Activated naive CD4-positive, alpha-beta T cell treated with anti-CD3 and anti-CD28 coated beads, Interleukin-2, amount 50 U/mL, for 16 hours (primary cell): Measurements from ENCODE around the gene SYNGR4.
A peak's percentile ranks its signal among the peaks of the same experiment; 100 is the strongest.
"Not testable (repeated sequence)": the region's sequence is repeated elsewhere in the genome, so short reads cannot be mapped to it uniquely, and the experiment has no call there.

Experiments
- DNase-seq: peaks from one replicate; pipeline ENCODE4 v3.0.0-alpha.2; 2020

Gene SYNGR4

DNA sequence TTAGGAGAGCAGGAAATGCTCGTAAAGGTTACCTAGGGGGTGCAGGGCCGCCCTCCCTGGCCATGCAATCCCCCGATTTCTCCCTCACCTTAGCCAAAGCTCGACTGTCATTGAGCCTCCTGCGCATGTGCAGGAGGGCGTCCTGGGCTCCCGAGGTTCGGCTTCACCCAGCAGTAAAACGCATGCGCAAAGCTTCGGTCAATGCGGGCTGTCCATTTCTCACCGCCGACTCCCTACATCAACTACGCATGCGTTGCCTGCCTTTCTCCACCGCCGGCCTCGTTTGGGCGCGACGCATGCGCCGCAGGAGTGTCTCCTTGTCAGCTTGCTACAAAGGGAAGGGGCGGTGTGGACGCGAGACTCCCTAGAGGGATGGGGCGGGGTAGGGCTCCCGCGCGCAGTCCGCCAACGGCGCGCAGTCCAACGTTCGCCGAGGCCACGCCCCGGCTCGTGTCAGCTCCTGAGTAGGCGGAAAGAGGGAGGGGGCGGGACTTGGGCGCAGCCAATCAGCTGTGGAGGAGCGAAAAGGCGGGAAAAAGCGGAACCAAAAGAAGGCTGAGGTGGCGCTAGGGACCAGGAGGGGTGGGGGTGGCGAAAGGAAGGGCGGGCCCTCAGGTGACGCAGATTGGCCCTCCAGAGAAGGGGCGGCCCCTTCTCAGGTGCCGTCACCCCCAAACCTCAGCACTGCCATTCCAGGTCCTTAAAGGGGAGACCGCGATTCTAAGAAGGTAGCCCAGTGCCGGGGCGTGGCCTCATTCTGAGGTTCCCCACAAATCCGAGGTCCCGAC, at the start of gene SYNGR4, which contains the start of gene TMEM143:
TSS of gene SYNGR4 (plus strand) at position 558 of the 788 bp plus-strand sequence. CDS start 1,476 bp downstream, outside the sequence.
TSS of gene TMEM143 (minus strand) at position 131 of the 788 bp plus-strand sequence. CDS start at position 111, 20 bp downstream.
- DNase-seq: peak; percentile 97

DNA sequence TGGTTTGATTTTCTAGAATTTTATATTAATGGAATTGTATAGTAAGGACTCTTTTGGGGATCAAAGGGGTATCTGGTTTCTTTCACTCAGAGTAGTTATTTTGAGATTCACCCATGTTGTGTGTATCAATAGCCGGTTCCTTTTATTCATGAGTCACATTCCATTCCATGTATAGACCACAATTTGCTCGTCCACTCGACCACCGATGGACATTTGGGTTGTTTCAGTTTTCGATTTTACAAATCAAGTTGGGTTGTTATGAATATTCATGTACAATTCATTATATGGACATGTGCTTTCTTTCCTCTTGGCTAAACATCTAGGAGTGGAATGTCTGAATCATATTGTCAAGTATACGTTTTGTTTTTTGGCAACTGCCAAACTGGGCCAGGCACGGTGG, 48.5 kb upstream of the SYNGR4 start:
- no peak for DNase-seq

- DNase-seq: not testable (repeated sequence)
Observed at GRCh38 chr19:48317708-48317960, 46.5 kb upstream of the SYNGR4 start.

DNA sequence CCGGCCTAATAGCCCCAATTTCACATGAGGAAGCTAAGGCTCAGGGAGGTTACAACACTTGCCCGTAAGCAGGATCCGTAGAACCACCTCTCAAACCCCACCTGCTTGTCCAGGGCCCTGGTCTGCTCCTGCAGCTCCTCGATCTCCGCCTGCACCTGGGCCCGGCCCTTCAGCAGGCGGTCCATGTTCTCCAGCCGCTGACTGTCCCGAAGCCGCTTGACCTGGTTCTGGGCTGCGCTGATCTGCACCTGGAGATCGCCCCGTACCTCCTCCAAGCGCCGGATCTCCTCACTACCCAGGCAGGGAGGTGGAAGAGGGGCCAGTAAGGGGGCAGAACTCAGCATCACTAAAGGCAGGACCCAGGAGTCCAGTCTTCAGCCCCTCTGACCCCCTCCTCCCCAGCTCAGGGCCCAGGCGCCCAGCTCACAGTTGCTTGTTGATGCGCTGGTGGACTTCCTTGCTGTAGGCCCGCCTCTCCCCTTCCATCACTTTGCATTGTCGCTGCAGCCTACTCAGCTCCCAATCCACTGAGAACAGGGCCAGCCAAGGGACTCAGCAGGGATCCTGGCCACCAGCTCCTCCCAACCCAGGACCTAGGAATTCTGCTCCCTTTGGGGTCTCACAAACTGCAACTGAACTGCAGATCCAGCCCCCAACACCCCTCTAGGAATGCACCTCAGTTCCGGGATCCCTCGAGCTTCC, 45.7 kb upstream of the SYNGR4 start:
- DNase-seq: no peak

GRCh38 chr19:48319647-48320541, 44.3 kb upstream of the SYNGR4 start:
- DNase-seq: peak; percentile 74

DNA sequence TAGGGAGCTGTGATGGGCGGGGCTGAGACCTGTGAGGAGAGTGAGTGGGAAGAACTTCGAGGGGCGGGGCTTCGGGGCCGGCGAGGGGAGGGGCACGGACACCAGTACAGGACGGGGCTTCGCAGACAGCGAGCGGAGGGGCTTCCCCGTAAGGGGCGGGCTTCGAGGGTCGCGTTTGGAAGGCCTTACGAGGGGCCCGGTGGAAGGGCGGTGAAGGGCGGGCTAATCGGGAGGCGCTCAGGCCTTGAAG, 42.9 kb upstream of the SYNGR4 start:
- DNase-seq: peak; percentile 94

GRCh38 chr19:48321622-48322591, 42.3 kb upstream of the SYNGR4 start:
- peak; percentile 94 for DNase-seq

GRCh38 chr19:48325265-48325910, 38.8 kb upstream of the SYNGR4 start, which contains the start of gene EMP3:
Gene EMP3, plus strand, starts transcription at chr19:48325552. Its CDS starts 1,293 bp downstream, at chr19:48326845.
- peak; percentile 86 for DNase-seq

- peak; percentile 47 for DNase-seq
Observed at GRCh38 chr19:48329167-48329891, 34.8 kb upstream of the SYNGR4 start.

DNA sequence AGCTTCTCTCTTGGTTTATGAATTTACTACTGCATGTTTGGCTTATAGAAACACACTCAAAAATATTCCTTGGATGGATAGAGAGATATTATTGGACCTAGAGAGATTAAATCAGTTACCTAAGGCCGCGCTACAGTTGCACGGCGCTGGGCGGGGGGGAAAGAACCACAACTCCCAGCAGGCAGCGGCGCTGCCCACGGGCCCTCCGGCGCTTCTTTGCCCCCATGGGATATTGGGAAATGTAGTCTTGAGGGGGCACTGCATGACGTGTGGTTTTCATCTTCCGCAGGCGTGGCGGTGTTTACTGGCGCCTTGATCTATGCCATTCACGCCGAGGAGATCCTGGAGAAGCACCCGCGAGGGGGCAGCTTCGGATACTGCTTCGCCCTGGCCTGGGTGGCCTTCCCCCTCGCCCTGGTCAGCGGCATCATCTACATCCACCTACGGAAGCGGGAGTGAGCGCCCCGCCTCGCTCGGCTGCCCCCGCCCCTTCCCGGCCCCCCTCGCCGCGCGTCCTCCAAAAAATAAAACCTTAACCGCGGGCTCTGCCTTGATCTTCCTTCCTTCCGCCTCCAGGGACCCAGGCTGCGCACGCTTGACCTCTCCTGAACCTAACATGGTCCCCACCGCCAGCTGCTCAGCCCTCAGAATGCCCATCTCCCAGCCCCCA, 34.0 kb upstream of the SYNGR4 start:
- peak; percentile 84 for DNase-seq

- no peak for DNase-seq
Observed at GRCh38 chr19:48332351-48332661, 31.9 kb upstream of the SYNGR4 start.

DNA sequence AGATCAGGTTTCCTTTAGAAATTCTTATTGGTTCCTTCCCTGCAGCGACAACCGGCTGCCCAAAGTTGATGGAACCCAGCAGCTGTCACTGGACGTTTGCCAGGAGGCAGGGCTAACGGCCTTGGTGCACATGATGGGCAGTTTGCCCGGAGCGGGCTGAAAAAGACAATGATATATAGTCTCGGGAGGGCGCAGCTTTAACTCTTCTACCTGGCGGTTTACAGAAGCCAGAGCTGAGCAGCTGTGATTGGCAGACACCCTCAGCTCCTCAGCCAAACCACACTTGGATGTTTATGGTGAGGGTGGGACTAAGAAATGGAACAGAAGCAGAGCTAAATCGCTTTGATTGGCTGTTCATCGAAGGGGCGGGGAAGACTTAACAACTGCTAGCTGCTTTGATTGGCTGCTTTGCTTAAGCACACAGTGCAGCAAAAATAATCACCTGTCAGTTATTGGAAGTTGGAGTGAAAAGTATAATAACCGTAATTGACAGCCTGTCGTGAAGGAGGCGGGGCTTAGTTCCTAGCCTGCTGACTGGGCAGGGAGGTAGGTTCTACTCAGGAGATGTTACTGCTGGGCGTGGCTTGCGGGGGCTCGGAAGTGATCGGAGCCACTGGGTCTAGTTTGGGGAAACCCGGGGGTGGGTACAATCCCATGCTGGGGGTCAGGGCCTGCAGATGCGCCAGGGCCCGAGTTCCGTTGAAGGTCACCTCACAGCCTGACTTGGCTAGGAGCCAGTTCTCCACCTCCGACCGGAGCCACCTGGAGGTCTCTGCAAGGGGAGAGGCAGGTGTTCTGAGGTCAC, 31.3 kb upstream of the SYNGR4 start:
- peak; percentile 93 for DNase-seq

- peak; percentile 96 for DNase-seq
Observed at GRCh38 chr19:48333467-48334384, 30.4 kb upstream of the SYNGR4 start.

DNA sequence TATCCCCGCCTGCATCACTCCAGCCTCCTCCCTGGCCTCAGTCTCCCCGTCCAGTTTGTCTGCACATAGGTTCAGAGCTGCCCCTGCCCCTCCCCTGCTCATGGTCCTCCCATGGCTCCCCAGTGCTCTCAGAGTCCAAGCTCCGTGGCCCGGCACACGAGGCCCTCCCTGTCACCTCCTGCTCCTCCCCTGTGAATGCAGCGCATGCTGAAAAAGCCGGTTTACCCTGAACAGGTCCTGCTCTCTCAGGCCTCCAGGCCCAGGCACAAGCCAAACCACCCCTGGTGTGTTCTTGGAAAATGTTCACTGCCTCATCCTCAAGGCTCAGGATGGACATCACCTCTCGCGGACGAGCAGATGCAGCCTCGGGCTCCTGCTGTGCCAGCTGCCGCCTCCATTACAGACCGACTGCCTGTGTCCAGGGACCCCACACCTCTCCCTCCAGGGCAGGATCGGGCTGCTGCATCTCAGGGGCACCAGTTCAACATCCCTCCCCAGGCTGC, 25.9 kb upstream of the SYNGR4 start:
- DNase-seq: no peak

DNA sequence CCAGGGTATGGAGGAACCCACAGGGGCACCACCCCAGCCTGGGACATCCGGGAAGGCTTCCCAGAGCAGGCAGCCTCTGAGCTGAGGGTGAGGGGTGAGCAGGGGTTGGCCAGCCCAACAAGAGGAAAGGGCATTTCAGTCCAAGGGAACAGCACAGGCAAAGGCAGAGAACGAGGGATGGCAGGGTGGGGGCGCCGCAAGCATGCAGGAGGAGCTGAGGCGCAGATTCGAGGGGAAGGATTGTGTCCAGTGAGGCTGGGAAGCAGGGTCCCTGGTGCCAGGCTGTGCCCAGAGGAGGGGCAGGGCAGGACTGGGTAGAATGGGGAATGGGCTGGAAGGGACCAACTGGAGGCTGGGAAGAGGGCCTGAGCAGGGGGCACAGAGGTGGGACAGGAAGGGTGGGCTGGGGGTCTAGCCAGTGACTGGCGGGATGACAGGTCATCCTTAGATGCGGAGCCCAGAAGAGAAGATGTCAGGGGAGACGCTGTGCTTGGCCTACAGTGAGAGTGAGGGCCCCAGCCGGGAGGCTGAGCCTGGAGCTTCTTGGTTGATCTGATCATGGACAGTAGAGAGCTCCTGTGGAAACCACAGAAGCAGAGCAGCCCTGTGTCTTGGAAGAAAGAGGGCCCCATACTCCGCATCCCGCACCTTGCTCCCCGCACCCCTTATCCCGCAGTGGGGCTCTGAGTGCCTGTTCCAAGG, 25.2 kb upstream of the SYNGR4 start:
- no peak for DNase-seq

GRCh38 chr19:48340995-48341394, 23.2 kb upstream of the SYNGR4 start:
- no peak for DNase-seq

DNA sequence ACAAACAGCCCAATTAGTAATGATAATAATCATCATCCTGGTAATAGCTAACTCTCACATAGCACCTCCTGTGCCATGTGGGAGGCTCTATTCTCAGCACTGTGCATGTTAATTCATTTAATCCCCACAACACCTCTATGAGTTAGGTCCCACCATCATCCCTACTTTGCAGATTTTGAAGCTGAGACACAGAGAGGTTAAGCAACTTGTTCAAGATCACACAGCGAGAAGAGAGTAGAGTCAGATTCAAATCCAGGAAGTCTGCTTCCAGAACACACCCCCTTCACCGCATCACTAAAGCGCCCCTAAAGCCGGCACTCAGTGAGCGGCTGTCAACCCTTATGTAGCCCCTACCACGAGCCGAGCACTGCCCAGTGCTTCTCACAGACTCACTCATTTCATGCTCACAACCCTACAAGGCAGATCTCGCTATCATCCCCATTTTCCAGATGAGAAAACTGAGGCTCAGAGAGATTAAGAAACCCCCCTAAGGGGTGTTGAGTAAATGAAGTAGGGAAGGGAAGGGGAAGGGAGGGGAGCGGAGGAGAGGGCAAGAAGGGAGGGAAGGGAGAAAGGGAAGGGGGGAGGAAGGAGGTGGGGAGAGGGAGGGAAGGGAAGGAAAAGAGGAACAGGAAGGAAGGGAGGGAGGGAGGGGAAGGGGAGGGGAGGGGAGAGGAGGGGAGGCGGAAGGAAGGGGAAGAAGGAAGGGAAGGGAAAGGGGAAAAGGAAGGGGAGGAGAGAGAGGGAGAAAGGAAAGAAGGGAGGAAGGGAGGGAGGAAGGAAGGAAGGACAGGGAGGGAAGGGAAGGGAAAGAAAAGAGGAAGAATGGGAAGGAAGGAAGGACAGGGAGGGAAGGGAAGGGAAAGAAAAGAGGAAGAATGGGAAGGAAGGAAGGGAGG, 22.4 kb upstream of the SYNGR4 start:
- DNase-seq: no peak
